Stomach smooth muscle (tissue), 2 donors: ENCODE results near the gene SLC35A4.

Source experiments
- H3K27ac ChIP-seq: one replicate; pipeline ENCODE4 v1.7.0; 2013; ENCODE audit warnings: mild to moderate bottlenecking, low read length, inconsistent platforms
- H3K27me3 ChIP-seq, 2 donors: one replicate each; pipeline ENCODE4 v1.7.0; 2013; ENCODE audit warnings: low read length in 2 of 2; ENCODE audit not compliant: insufficient read depth in 2 of 2, control insufficient read depth in 1 of 2
- H3K36me3 ChIP-seq, 2 donors: one replicate each; pipeline ENCODE4 v1.7.0; 2013; ENCODE audit warnings: low read length in 2 of 2; ENCODE audit not compliant: control insufficient read depth in 2 of 2, insufficient read depth in 2 of 2
- H3K4me1 ChIP-seq: one replicate; pipeline ENCODE4 v1.7.0; 2013; ENCODE audit warnings: low read length; ENCODE audit not compliant: control insufficient read depth, insufficient read depth
- H3K4me3 ChIP-seq, 2 donors: one replicate each; pipeline ENCODE4 v1.7.0; 2013; ENCODE audit warnings: low read length in 2 of 2
- H3K9ac ChIP-seq, 2 donors: one replicate each; pipeline ENCODE4 v1.7.0; 2013; ENCODE audit warnings: low read length in 2 of 2, mild to moderate bottlenecking in 1 of 2
- H3K9me3 ChIP-seq, 2 donors: one replicate each; pipeline ENCODE4 v1.7.0; 2013; ENCODE audit warnings: low read length in 2 of 2; ENCODE audit not compliant: control insufficient read depth in 2 of 2
- donor health status: healthy.
- donor health status: Pancreatic carcinoma.

The SLC35A4 gene

DNA sequence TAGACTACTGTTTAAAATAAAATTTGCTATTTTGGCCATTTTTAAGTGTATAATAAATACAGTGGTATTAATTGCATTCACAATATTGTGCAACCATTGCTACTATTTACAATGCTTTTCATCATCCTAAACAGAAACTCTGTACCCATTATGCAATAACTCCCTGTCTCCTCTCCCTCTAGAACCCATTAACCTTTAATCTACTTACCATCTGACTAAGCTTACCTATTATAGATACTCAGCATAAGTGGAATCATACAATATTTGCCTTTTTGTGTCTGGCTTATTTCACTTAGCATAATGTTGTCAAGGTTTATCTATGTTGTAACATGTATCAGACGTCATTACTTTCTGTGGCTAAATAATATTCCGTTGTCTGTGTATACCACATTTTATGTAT lies 42.4 kb downstream of the SLC35A4 start:
- H3K27ac ChIP-seq = no peak overlapping the region
- H3K4me1 ChIP-seq = no peaks in the 10 kb centered on the region
- H3K4me3 ChIP-seq = no peak overlapping the region
- H3K36me3 ChIP-seq = no peaks in the 10 kb centered on the region
- no peaks in the 10 kb centered on the region for H3K27me3 ChIP-seq
- H3K9ac ChIP-seq = no peak overlapping the region
- H3K9me3 ChIP-seq = no peaks in the 10 kb centered on the region

DNA sequence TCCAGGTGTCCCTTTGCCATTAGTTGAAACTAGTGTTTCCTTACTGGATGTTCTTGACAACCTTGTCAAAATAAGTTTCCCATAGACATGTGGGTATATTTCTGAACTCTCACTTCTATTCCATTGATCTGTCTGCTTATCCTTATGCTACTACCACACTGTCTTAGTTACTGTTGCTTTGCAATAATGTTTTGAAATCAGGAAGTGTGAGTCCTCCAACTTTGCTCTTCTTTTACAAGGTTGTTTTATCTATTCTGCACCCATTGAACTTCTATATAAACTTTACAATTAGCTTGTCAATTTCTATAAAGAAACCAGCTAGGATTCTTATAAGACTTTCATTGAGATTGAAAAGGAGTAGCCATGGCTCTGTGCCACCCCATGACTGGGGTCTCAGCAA lies 44.1 kb downstream of the SLC35A4 start:
- no peaks in the 10 kb centered on the region for H3K4me1 ChIP-seq
- H3K9ac ChIP-seq = no peak overlapping the region
- H3K4me3 ChIP-seq = no peak overlapping the region
- no peaks in the 10 kb centered on the region for H3K36me3 ChIP-seq
- no peaks in the 10 kb centered on the region for H3K9me3 ChIP-seq
- no peak overlapping the region for H3K27ac ChIP-seq
- no peaks in the 10 kb centered on the region for H3K27me3 ChIP-seq

DNA sequence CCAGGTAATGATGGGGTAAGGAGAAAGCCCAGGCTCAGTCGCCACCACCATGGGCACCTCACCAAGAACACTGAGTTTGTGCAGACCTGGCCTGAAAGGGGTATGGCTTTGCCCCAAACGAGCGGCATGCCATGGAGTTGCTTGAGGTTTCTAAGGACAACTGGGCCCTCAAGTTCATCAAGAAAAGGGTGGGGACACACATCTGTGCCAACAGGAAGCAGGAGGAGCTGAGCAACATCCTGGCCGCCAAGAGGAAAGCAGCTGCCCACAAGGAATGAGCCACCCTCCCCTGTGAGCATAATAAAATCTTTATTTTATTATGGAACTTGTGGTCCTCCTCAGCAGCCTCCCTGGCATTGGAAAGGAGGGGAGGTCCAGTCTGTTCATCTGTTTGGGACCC lies 44.5 kb downstream of the SLC35A4 start:
- no peaks in the 10 kb centered on the region for H3K36me3 ChIP-seq
- no peak overlapping the region for H3K9ac ChIP-seq
- H3K4me3 ChIP-seq = no peak overlapping the region
- no peaks in the 10 kb centered on the region for H3K4me1 ChIP-seq
- no peaks in the 10 kb centered on the region for H3K27me3 ChIP-seq
- H3K27ac ChIP-seq = no peak overlapping the region
- no peaks in the 10 kb centered on the region for H3K9me3 ChIP-seq

DNA sequence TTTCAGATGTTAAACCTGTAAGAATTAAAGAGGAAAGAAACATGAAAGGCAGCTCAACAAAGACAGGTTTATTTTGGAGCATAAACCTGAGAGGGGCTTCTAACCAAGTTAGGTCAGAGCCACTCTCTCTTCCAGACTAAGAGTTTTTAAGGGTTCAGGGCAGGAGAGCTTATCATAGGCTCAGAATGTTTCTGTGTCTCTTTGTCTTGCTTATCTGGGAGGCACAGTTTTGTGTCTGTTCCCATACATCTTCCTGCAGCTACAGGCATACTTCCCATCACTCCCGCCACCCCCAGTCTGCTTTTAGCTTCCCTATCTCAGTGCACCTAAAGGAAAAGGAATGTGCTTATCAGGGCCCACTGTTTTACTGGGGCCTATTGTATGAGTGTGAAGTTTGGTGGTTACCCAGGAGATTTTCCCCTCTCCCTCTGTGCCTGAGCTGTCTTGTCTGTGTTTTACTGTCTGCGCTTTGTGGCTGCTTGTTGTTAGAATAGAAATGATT lies 46.4 kb downstream of the SLC35A4 start:
- Histone ChIP-seq H3K4me3 (no peak overlapping the region), H3K9ac (no peak overlapping the region), H3K27ac (no peak overlapping the region), H3K9me3 (no peaks in the 10 kb centered on the region), H3K27me3 (no peaks in the 10 kb centered on the region), H3K36me3 (no peaks in the 10 kb centered on the region), H3K4me1 (no peaks in the 10 kb centered on the region)
